ENCODE data around the gene WIPF2.

The WIPF2 gene

GRCh38 chr17:40244255-40244654 lies 25.2 kb downstream of the WIPF2 start:
- no peak for DNase-seq
- no peaks in the 10 kb centered on the region for H3K9me3 ChIP-seq (ENCODE audit: control insufficient read depth, low read length)
- no peaks in the 10 kb centered on the region for H3K36me3 ChIP-seq (ENCODE audit: control insufficient read depth, insufficient read depth, low read length)
- no peaks in the 10 kb centered on the region for H3K4me1 ChIP-seq (ENCODE audit: control insufficient read depth, insufficient read depth, low read length, poor library complexity, severe bottlenecking)
- no peaks in the 10 kb centered on the region for H3K27me3 ChIP-seq (replicated peaks; ENCODE audit: control insufficient read depth, insufficient read depth, low read length, poor library complexity, severe bottlenecking)
- no peak overlapping the region for H3K27ac ChIP-seq (ENCODE audit: insufficient read depth, low read length, poor library complexity, severe bottlenecking)
- H3K4me3 ChIP-seq (ENCODE audit: insufficient read depth, low read depth, low read length, poor library complexity, severe bottlenecking), result no peak overlapping the region

- no peak for DNase-seq
Measured at GRCh38 chr17:40247926-40248495, 28.9 kb downstream of the WIPF2 start.

GRCh38 chr17:40248507-40248906 lies 29.4 kb downstream of the WIPF2 start:
- no peaks in the 10 kb centered on the region for H3K4me1 ChIP-seq (ENCODE audit: control insufficient read depth, insufficient read depth, low read length, poor library complexity, severe bottlenecking)
- no peaks in the 10 kb centered on the region for H3K9me3 ChIP-seq (ENCODE audit: control insufficient read depth, low read length)
- no peak overlapping the region for H3K4me3 ChIP-seq (ENCODE audit: insufficient read depth, low read depth, low read length, poor library complexity, severe bottlenecking)
- no peaks in the 10 kb centered on the region for H3K36me3 ChIP-seq (ENCODE audit: control insufficient read depth, insufficient read depth, low read length)
- H3K27ac ChIP-seq (ENCODE audit: insufficient read depth, low read length, poor library complexity, severe bottlenecking), result no peak overlapping the region
- DNase-seq, result no peak
- no peaks in the 10 kb centered on the region for H3K27me3 ChIP-seq (replicated peaks; ENCODE audit: control insufficient read depth, insufficient read depth, low read length, poor library complexity, severe bottlenecking)

More at GRCh38 chr17:40247926-40248495, 28.9 kb downstream of the WIPF2 start:
- Histone ChIP-seq H3K27ac (ENCODE audit: insufficient read depth, low read length, poor library complexity, severe bottlenecking) (no peak overlapping the region), H3K27me3 (replicated peaks; ENCODE audit: control insufficient read depth, insufficient read depth, low read length, poor library complexity, severe bottlenecking) (no peaks in the 10 kb centered on the region), H3K36me3 (ENCODE audit: control insufficient read depth, insufficient read depth, low read length) (no peaks in the 10 kb centered on the region), H3K4me3 (ENCODE audit: insufficient read depth, low read depth, low read length, poor library complexity, severe bottlenecking) (no peak overlapping the region), H3K9me3 (ENCODE audit: control insufficient read depth, low read length) (no peaks in the 10 kb centered on the region), H3K4me1 (ENCODE audit: control insufficient read depth, insufficient read depth, low read length, poor library complexity, severe bottlenecking) (no peaks in the 10 kb centered on the region)

GRCh38 chr17:40251576-40251975 lies 32.5 kb downstream of the WIPF2 start:
- no peak overlapping the region for H3K4me3 ChIP-seq (ENCODE audit: insufficient read depth, low read depth, low read length, poor library complexity, severe bottlenecking)
- H3K27me3 ChIP-seq (replicated peaks; ENCODE audit: control insufficient read depth, insufficient read depth, low read length, poor library complexity, severe bottlenecking), result no peaks in the 10 kb centered on the region
- no peaks in the 10 kb centered on the region for H3K9me3 ChIP-seq (ENCODE audit: control insufficient read depth, low read length)
- no peak for DNase-seq
- peaks cover 7% of the 10 kb centered on the region for H3K36me3 ChIP-seq (ENCODE audit: control insufficient read depth, insufficient read depth, low read length)
- no peaks in the 10 kb centered on the region for H3K4me1 ChIP-seq (ENCODE audit: control insufficient read depth, insufficient read depth, low read length, poor library complexity, severe bottlenecking)
- no peak overlapping the region for H3K27ac ChIP-seq (ENCODE audit: insufficient read depth, low read length, poor library complexity, severe bottlenecking)

- DNase-seq, result no peak
- H3K4me3 ChIP-seq (ENCODE audit: insufficient read depth, low read depth, low read length, poor library complexity, severe bottlenecking), result no peak overlapping the region
- H3K36me3 ChIP-seq (ENCODE audit: control insufficient read depth, insufficient read depth, low read length), result peaks cover 22% of the 10 kb centered on the region
- no peaks in the 10 kb centered on the region for H3K9me3 ChIP-seq (ENCODE audit: control insufficient read depth, low read length)
- no peaks in the 10 kb centered on the region for H3K27me3 ChIP-seq (replicated peaks; ENCODE audit: control insufficient read depth, insufficient read depth, low read length, poor library complexity, severe bottlenecking)
- no peaks in the 10 kb centered on the region for H3K4me1 ChIP-seq (ENCODE audit: control insufficient read depth, insufficient read depth, low read length, poor library complexity, severe bottlenecking)
- H3K27ac ChIP-seq (ENCODE audit: insufficient read depth, low read length, poor library complexity, severe bottlenecking), result no peak overlapping the region
Measured at GRCh38 chr17:40253565-40253964, 34.5 kb downstream of the WIPF2 start.

- H3K36me3 ChIP-seq (ENCODE audit: control insufficient read depth, insufficient read depth, low read length), result peaks cover 54% of the 10 kb centered on the region
- no peak overlapping the region for H3K27ac ChIP-seq (ENCODE audit: insufficient read depth, low read length, poor library complexity, severe bottlenecking)
- H3K4me3 ChIP-seq (ENCODE audit: insufficient read depth, low read depth, low read length, poor library complexity, severe bottlenecking), result no peak overlapping the region
- H3K4me1 ChIP-seq (ENCODE audit: control insufficient read depth, insufficient read depth, low read length, poor library complexity, severe bottlenecking), result no peaks in the 10 kb centered on the region
- no peaks in the 10 kb centered on the region for H3K27me3 ChIP-seq (replicated peaks; ENCODE audit: control insufficient read depth, insufficient read depth, low read length, poor library complexity, severe bottlenecking)
- no peak for DNase-seq
- no peaks in the 10 kb centered on the region for H3K9me3 ChIP-seq (ENCODE audit: control insufficient read depth, low read length)
Measured at GRCh38 chr17:40259505-40259904, 40.4 kb downstream of the WIPF2 start.

- no peak for DNase-seq
Measured at GRCh38 chr17:40260528-40260927, 41.4 kb downstream of the WIPF2 start.

GRCh38 chr17:40264458-40265185 lies 45.5 kb downstream of the WIPF2 start:
- peaks cover 48% of the 10 kb centered on the region for H3K36me3 ChIP-seq (ENCODE audit: control insufficient read depth, insufficient read depth, low read length)
- no peaks in the 10 kb centered on the region for H3K27me3 ChIP-seq (replicated peaks; ENCODE audit: control insufficient read depth, insufficient read depth, low read length, poor library complexity, severe bottlenecking)
- H3K4me1 ChIP-seq (ENCODE audit: control insufficient read depth, insufficient read depth, low read length, poor library complexity, severe bottlenecking), result no peaks in the 10 kb centered on the region
- H3K4me3 ChIP-seq (ENCODE audit: insufficient read depth, low read depth, low read length, poor library complexity, severe bottlenecking), result no peak overlapping the region
- H3K27ac ChIP-seq (ENCODE audit: insufficient read depth, low read length, poor library complexity, severe bottlenecking), result no peak overlapping the region
- no peaks in the 10 kb centered on the region for H3K9me3 ChIP-seq (ENCODE audit: control insufficient read depth, low read length)
- DNase-seq, result no peak

More at GRCh38 chr17:40260528-40260927, 41.4 kb downstream of the WIPF2 start:
- Histone ChIP-seq H3K27ac (ENCODE audit: insufficient read depth, low read length, poor library complexity, severe bottlenecking) (no peak overlapping the region), H3K9me3 (ENCODE audit: control insufficient read depth, low read length) (no peaks in the 10 kb centered on the region), H3K27me3 (replicated peaks; ENCODE audit: control insufficient read depth, insufficient read depth, low read length, poor library complexity, severe bottlenecking) (no peaks in the 10 kb centered on the region), H3K4me3 (ENCODE audit: insufficient read depth, low read depth, low read length, poor library complexity, severe bottlenecking) (no peak overlapping the region), H3K36me3 (ENCODE audit: control insufficient read depth, insufficient read depth, low read length) (peaks cover 64% of the 10 kb centered on the region), H3K4me1 (ENCODE audit: control insufficient read depth, insufficient read depth, low read length, poor library complexity, severe bottlenecking) (no peaks in the 10 kb centered on the region)

GRCh38 chr17:40265337-40265736 lies 46.2 kb downstream of the WIPF2 start:
- no peaks in the 10 kb centered on the region for H3K4me1 ChIP-seq (ENCODE audit: control insufficient read depth, insufficient read depth, low read length, poor library complexity, severe bottlenecking)
- no peaks in the 10 kb centered on the region for H3K27me3 ChIP-seq (replicated peaks; ENCODE audit: control insufficient read depth, insufficient read depth, low read length, poor library complexity, severe bottlenecking)
- peaks cover 42% of the 10 kb centered on the region for H3K36me3 ChIP-seq (ENCODE audit: control insufficient read depth, insufficient read depth, low read length)

GRCh38 chr17:40266882-40267281 lies 47.8 kb downstream of the WIPF2 start:
- DNase-seq, result no peak
- Histone ChIP-seq H3K4me1 (ENCODE audit: control insufficient read depth, insufficient read depth, low read length, poor library complexity, severe bottlenecking) (no peaks in the 10 kb centered on the region), H3K9me3 (ENCODE audit: control insufficient read depth, low read length) (no peaks in the 10 kb centered on the region), H3K4me3 (ENCODE audit: insufficient read depth, low read depth, low read length, poor library complexity, severe bottlenecking) (no peak overlapping the region), H3K27ac (ENCODE audit: insufficient read depth, low read length, poor library complexity, severe bottlenecking) (no peak overlapping the region), H3K27me3 (replicated peaks; ENCODE audit: control insufficient read depth, insufficient read depth, low read length, poor library complexity, severe bottlenecking) (no peaks in the 10 kb centered on the region), H3K36me3 (ENCODE audit: control insufficient read depth, insufficient read depth, low read length) (peaks cover 41% of the 10 kb centered on the region)

More at GRCh38 chr17:40265337-40265736, 46.2 kb downstream of the WIPF2 start:
- no peak for DNase-seq
- no peak overlapping the region for H3K27ac ChIP-seq (ENCODE audit: insufficient read depth, low read length, poor library complexity, severe bottlenecking)
- no peaks in the 10 kb centered on the region for H3K9me3 ChIP-seq (ENCODE audit: control insufficient read depth, low read length)
- no peak overlapping the region for H3K4me3 ChIP-seq (ENCODE audit: insufficient read depth, low read depth, low read length, poor library complexity, severe bottlenecking)
